Mesodermal cell (in vitro differentiated cells): ENCODE data around the gene DHODH.
"Not testable (repeated sequence)": the region's sequence is repeated elsewhere in the genome, so short reads cannot be mapped to it uniquely, and the experiment has no call there.

Experiments used
- H3K27ac ChIP-seq: 2 replicates; pipeline ENCODE4 v1.7.0; 2013; ENCODE audit warnings: mild to moderate bottlenecking, low read depth, low read length, moderate library complexity; ENCODE audit not compliant: severe bottlenecking
- H3K36me3 ChIP-seq: 2 replicates; pipeline ENCODE4 v1.7.1; 2013; ENCODE audit warnings: mild to moderate bottlenecking, low read length, moderate library complexity; ENCODE audit not compliant: control insufficient read depth, insufficient read depth
- H3K4me1 ChIP-seq: one replicate; pipeline ENCODE4 v1.7.1; 2013; ENCODE audit warnings: mild to moderate bottlenecking, low read length; ENCODE audit not compliant: insufficient read depth, control insufficient read depth, poor library complexity, severe bottlenecking
- H3K4me3 ChIP-seq: 2 replicates; pipeline ENCODE4 v1.7.0; 2013; ENCODE audit warnings: low read length, control low read depth, mild to moderate bottlenecking; ENCODE audit not compliant: insufficient read depth, poor library complexity, severe bottlenecking; ENCODE audit errors: extremely low read depth
- H3K9me3 ChIP-seq: 2 replicates; pipeline ENCODE4 v1.7.1; 2013; ENCODE audit warnings: mild to moderate bottlenecking, low read length, moderate library complexity; ENCODE audit not compliant: control insufficient read depth
- WGBS, 2 experiments: methylation state at CpG; one replicate each; pipeline ENCODE4 v1.1.5; 2013; ENCODE audit warnings: missing lambda C conversion rate in 2 of 2; ENCODE audit not compliant: insufficient coverage in 2 of 2; 5-methylcytosine and 5-hydroxymethylcytosine counted together

DHODH gene

GRCh38 chr16:72055911-72056310, 47.4 kb downstream of the DHODH start:
- WGBS, 2 experiments: 90 to 93% methylated on average over 2 of the region's 4 CpGs
- no peaks in the 10 kb centered on the region for H3K4me1 ChIP-seq
- H3K27ac ChIP-seq: no peak overlapping the region
- no peaks in the 10 kb centered on the region for H3K9me3 ChIP-seq
- H3K36me3 ChIP-seq: no peaks in the 10 kb centered on the region
- no peak overlapping the region for H3K4me3 ChIP-seq

GRCh38 chr16:72057313-72057712, 48.8 kb downstream of the DHODH start:
- not testable (repeated sequence) for H3K4me1 ChIP-seq, H3K27ac ChIP-seq, H3K9me3 ChIP-seq, H3K36me3 ChIP-seq, H3K4me3 ChIP-seq
- no CpG with 5 or more reads among the region's 6 CpGs for WGBS, 2 experiments

- not testable (repeated sequence) for H3K4me1 ChIP-seq, H3K27ac ChIP-seq, H3K36me3 ChIP-seq, H3K9me3 ChIP-seq, H3K4me3 ChIP-seq
- 92 to 100% methylated on average over 1 to 3 of the region's 7 CpGs for WGBS, 2 experiments
Measured at GRCh38 chr16:72059060-72059459, 50.5 kb downstream of the DHODH start.

- H3K27ac ChIP-seq: no peak overlapping the region
- no peaks in the 10 kb centered on the region for H3K4me1 ChIP-seq
- H3K4me3 ChIP-seq: no peak overlapping the region
- 92 to 97% methylated on average over 9 of the region's 9 CpGs for WGBS, 2 experiments
- no peaks in the 10 kb centered on the region for H3K36me3 ChIP-seq
- H3K9me3 ChIP-seq: no peaks in the 10 kb centered on the region
Measured at GRCh38 chr16:72060405-72060804, 51.9 kb downstream of the DHODH start.

GRCh38 chr16:72061564-72061963, 53.0 kb downstream of the DHODH start:
- H3K4me1 ChIP-seq: no peaks in the 10 kb centered on the region
- H3K4me3 ChIP-seq: no peak overlapping the region
- H3K36me3 ChIP-seq: no peaks in the 10 kb centered on the region
- WGBS, 2 experiments: 57% methylated on average over 1 of the region's 1 CpG; no CpG with 5 or more reads in 1 of the 2 experiments
- H3K27ac ChIP-seq: no peak overlapping the region
- no peaks in the 10 kb centered on the region for H3K9me3 ChIP-seq

- H3K9me3 ChIP-seq: no peaks in the 10 kb centered on the region
- 90 to 96% methylated on average over 10 of the region's 10 CpGs for WGBS, 2 experiments
- no peaks in the 10 kb centered on the region for H3K4me1 ChIP-seq
- H3K4me3 ChIP-seq: no peak overlapping the region
- no peak overlapping the region for H3K27ac ChIP-seq
- H3K36me3 ChIP-seq: no peaks in the 10 kb centered on the region
Measured at GRCh38 chr16:72064361-72064894, 55.9 kb downstream of the DHODH start.

- Histone ChIP-seq H3K36me3 (no peaks in the 10 kb centered on the region), H3K4me3 (no peak overlapping the region), H3K4me1 (no peaks in the 10 kb centered on the region), H3K27ac (no peak overlapping the region), H3K9me3 (no peaks in the 10 kb centered on the region)
- 0% methylated on average over 1 of the region's 1 CpG; no CpG with 5 or more reads in 1 of the 2 experiments for WGBS, 2 experiments
Measured at GRCh38 chr16:72066747-72067146, 58.2 kb downstream of the DHODH start.

GRCh38 chr16:72068930-72069329, 60.4 kb downstream of the DHODH start:
- H3K36me3 ChIP-seq: no peaks in the 10 kb centered on the region
- 93 to 100% methylated on average over 2 to 4 of the region's 4 CpGs for WGBS, 2 experiments
- peaks cover 4% of the 10 kb centered on the region for H3K4me1 ChIP-seq
- no peak overlapping the region for H3K27ac ChIP-seq
- H3K4me3 ChIP-seq: no peak overlapping the region
- H3K9me3 ChIP-seq: peaks cover 4% of the 10 kb centered on the region

GRCh38 chr16:72072514-72073342, 64.2 kb downstream of the DHODH start:
- Histone ChIP-seq H3K4me3 (no peak overlapping the region), H3K27ac (peak overlapping the region; percentile 57), H3K4me1 (peaks cover 4% of the 10 kb centered on the region), H3K36me3 (no peaks in the 10 kb centered on the region), H3K9me3 (peaks cover 6% of the 10 kb centered on the region)
- 82 to 86% methylated on average over 9 to 11 of the region's 12 CpGs for WGBS, 2 experiments

GRCh38 chr16:72073560-72074230, 65.2 kb downstream of the DHODH start:
- Histone ChIP-seq H3K9me3 (peaks cover 6% of the 10 kb centered on the region), H3K27ac (no peak overlapping the region), H3K36me3 (no peaks in the 10 kb centered on the region), H3K4me1 (peaks cover 4% of the 10 kb centered on the region), H3K4me3 (no peak overlapping the region)
- WGBS, 2 experiments: 87 to 94% methylated on average over 6 to 7 of the region's 8 CpGs

GRCh38 chr16:72075067-72075466, 66.5 kb downstream of the DHODH start:
- 86 to 92% methylated on average over 1 of the region's 6 CpGs for WGBS, 2 experiments
- H3K9me3 ChIP-seq, H3K4me3 ChIP-seq, H3K27ac ChIP-seq, H3K36me3 ChIP-seq, H3K4me1 ChIP-seq: not testable (repeated sequence)
